NB4 (cell line): ENCODE data around the gene HJURP.

ENCODE experiments used
- POLR2A ChIP-seq: IDR thresholded peaks from 2 replicates; pipeline ENCODE4 v1.6.1; 2011; ENCODE audit warnings: mild to moderate bottlenecking; ENCODE audit not compliant: insufficient read length; ENCODE audit errors: extremely low read depth
- TF ChIP-seq, protein P1 (sequence below): IDR thresholded peaks from one replicate; pipeline ENCODE4 v1.5.1; 2012; ENCODE audit warnings: low read depth, low read length
- TF ChIP-seq, protein P2 (sequence below): IDR thresholded peaks from 2 replicates; pipeline ENCODE4 v1.6.1; 2011; ENCODE audit warnings: low read depth, low read length

DNA sequence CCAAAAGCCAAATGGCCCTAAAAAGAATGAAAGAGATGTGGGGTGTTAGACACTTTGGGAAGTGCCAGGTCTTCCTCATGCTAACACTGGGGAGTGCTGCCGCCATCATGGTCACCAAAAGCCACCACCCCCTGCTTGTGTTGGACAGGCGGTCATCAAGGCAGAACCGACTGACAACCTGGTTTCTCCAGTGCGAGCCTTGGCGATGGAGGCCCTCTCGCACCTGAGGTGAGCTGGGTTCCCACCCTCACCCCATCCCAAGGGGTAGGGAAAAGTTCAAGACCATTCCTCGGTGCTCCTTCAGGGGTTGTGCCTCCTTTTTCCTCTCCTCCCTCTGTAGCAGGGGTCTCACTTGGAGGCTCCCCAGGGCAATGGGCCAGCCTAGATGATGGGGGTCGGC lies 42.6 kb downstream of the HJURP start:
- TF ChIP-seq, protein P1, sequence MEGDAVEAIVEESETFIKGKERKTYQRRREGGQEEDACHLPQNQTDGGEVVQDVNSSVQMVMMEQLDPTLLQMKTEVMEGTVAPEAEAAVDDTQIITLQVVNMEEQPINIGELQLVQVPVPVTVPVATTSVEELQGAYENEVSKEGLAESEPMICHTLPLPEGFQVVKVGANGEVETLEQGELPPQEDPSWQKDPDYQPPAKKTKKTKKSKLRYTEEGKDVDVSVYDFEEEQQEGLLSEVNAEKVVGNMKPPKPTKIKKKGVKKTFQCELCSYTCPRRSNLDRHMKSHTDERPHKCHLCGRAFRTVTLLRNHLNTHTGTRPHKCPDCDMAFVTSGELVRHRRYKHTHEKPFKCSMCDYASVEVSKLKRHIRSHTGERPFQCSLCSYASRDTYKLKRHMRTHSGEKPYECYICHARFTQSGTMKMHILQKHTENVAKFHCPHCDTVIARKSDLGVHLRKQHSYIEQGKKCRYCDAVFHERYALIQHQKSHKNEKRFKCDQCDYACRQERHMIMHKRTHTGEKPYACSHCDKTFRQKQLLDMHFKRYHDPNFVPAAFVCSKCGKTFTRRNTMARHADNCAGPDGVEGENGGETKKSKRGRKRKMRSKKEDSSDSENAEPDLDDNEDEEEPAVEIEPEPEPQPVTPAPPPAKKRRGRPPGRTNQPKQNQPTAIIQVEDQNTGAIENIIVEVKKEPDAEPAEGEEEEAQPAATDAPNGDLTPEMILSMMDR, result no peak
- TF ChIP-seq POLR2A, result no peak
- TF ChIP-seq, protein P2, sequence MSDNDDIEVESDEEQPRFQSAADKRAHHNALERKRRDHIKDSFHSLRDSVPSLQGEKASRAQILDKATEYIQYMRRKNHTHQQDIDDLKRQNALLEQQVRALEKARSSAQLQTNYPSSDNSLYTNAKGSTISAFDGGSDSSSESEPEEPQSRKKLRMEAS, result no peak
